DMS53 treated with DMSO at 0.1 percent for 48 hours (cell line): ENCODE data around the gene BIRC6.
"Not testable (repeated sequence)": the region's sequence is repeated elsewhere in the genome, so short reads cannot be mapped to it uniquely, and the experiment has no call there.

Source experiments
- DNase-seq: peaks from one replicate; lab custom pipeline; 2025; ENCODE audit not compliant: unreplicated experiment; lab: John Stamatoyannopoulos, UW

BIRC6 gene

DNA sequence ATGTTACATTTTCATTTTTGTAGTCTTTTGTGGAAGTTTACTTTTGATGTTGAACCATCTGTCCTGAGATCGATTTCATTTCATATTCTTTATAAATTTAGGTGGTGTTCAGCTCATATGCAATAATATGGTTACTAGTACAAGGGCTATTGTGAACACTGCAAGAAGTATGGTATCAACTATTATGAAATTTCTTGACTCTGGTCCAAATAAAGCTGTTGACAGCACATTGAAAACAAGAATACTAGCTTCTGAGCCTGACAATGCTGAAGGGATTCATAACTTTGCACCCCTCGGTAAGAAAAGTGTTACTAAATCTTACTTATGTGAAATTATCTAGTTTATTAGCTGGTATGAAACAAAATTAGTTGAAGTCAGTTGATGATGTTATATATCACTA lies 146.1 kb downstream of the BIRC6 start:
- no peak for DNase-seq

DNA sequence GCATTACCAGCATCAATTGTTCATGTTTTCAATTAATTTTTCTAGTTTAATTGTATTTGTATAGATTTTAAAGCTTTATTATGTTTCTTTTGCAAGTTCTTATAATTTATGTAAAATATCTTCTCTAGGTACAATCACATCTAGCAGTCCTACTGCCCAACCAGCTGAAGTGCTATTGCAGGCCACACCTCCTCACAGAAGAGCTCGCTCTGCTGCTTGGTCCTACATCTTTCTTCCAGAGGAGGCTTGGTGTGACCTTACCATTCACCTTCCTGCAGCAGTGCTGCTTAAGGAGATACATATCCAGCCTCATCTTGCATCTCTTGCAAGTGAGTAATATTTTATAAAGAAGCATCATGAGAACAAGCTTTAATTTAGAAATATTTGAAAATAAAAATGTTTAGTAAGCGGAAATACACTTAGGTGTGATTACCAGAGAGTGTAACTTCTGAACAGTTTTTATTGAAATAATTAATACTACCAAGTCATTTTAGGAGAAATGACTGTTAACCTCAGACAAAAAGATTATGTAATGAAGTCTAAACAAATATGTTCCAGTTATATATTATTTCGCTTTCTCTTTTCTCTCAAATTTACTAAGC lies 148.2 kb downstream of the BIRC6 start:
- DNase-seq = no peak

- DNase-seq = no peak
Observed at GRCh38 chr2:32506446-32506845, 149.6 kb downstream of the BIRC6 start.

DNA sequence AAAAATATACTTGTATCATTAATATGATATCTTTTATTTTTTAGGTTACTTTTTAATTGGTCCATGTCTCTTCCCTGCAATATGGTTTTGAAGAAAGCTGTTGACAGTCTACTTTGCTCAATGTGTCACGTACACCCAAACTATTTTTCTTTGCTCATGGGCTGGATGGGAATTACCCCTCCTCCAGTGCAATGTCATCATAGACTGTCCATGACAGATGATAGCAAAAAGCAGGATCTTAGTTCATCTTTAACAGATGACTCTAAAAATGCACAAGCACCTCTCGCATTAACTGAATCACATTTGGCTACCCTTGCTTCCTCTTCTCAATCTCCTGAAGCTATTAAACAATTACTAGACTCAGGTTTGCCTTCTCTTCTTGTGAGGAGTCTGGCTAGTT lies 158.1 kb downstream of the BIRC6 start:
- DNase-seq = no peak

GRCh38 chr2:32516567-32516966 lies 159.7 kb downstream of the BIRC6 start:
- DNase-seq = no peak

DNA sequence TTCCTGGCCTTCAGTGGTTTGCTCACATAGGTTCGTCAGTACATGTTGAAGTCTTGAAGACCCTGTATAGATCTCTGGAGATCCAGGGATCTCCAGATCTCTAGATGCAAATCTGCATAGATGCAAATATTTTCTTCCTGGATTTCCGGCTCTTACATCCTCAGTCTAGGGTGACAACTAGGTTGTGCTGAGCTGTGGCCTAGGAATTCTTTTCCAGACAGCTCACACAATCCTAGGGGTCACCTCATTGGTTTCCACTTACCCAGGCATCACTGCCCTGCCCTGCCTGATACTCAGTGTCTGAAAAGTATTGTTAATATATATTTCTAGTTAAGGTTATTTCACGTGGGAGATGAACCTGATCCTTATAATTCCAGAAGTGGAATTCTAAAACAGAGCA lies 165.9 kb downstream of the BIRC6 start:
- DNase-seq = no peak

DNA sequence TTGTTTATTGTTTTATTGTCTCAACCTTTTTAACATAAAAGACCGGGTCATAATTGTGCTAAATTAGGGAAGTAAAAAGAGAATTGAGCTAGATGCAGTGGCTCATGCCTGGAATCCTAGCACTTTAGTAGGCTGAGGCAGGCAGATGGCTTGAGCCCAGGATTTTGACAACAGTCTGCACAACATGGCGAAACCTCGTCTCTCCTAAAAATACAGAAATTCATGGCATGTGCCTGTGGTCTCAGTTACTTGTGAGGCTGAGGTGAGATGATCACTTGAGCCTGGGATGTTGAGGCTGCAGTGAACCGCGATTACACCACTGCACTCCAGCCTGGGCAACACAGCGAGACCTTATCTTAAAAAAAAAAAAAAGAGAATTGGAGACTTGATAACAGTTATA lies 166.9 kb downstream of the BIRC6 start:
- no peak for DNase-seq

GRCh38 chr2:32532341-32532740 lies 175.5 kb downstream of the BIRC6 start:
- DNase-seq = no peak

GRCh38 chr2:32532961-32533360 lies 176.1 kb downstream of the BIRC6 start:
- DNase-seq = no peak

DNA sequence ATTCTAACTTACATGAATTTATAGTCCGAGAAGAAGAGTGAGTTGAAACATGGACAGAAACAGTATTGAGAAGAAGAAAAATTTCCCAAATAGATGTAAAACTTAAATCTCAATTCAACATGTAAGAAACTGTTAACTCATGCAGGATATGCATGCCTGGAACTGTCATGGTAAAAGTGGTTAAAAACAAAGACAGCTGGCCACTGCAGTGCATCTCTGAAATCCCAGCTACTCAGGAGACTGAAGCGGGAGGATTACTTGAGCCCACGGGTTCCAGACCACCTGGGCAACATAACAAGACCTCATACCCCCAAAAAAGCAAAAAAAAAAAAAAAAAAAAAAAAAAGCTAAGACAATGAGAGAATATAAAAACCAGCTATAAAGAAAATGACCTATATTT lies 178.0 kb downstream of the BIRC6 start:
- DNase-seq = no peak

- DNase-seq = no peak
Observed at GRCh38 chr2:32538735-32539134, 181.9 kb downstream of the BIRC6 start.

GRCh38 chr2:32552483-32552882 lies 195.7 kb downstream of the BIRC6 start:
- DNase-seq = not testable (repeated sequence)

DNA sequence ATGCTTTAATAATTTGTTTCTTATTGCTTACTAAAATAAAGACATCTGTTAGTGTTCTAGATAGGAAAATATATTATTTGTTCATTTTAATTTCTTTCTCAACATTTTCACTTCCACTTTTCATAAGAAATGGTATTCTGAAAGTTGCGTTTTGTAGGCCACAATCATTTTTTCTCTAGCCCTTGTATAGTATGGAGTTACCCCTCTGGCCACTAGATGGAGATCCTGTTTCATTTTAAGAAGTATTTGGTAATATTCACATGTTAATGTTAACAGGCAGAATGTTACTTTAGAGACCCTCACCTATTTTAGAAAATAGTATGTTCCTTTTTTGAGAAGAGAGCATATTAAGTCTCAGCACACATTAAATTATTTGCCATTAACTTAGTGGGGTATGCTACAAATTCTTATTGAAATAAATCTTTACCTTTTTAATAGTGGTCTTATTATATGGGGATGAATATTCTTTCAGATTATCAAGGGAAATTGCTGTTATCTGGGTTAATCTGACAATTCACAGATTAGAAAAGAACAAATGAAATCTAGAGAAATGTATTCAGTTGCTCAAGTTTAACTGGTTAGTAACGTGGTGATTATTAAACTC lies 197.1 kb downstream of the BIRC6 start:
- peak; percentile 10 for DNase-seq

DNA sequence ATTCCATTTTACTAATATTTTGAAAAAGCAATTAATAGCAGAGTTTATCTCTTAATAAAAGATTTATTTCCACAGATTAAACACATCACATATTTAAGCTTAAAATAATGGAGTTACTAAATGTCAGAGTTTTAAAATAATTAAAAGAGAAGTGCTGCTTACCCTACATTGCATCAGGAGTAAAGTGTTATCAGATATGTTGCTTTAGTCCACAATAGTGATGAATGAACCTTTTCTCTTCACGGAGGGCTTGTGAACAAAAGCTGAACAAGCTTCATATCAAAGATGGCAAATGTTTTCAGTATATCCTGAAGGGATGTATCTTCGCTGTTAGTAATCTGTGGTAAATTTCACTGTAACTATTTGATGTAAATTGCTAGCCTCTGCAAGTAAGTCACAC lies 201.7 kb downstream of the BIRC6 start:
- DNase-seq = no peak

DNA sequence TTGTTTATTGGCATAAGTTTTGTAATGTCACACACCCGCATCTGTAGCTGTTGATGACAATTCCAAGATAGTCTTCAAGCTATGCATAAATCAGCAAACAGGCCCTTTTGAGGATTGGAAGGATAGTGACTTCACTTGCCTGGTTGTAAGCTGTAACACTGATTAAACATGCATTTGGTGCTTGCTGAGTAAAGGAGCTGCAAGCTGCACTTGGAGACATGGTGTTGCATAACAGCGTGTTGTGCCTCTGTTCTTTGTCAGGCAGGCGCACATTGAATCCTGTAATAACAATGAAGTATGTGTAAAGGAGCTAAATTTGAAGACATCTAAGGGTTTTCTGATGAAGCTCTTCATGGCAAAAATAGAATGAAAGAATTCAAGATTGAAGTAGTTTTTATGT lies 202.3 kb downstream of the BIRC6 start:
- no peak for DNase-seq

GRCh38 chr2:32562906-32563305 lies 206.1 kb downstream of the BIRC6 start:
- no peak for DNase-seq

DNA sequence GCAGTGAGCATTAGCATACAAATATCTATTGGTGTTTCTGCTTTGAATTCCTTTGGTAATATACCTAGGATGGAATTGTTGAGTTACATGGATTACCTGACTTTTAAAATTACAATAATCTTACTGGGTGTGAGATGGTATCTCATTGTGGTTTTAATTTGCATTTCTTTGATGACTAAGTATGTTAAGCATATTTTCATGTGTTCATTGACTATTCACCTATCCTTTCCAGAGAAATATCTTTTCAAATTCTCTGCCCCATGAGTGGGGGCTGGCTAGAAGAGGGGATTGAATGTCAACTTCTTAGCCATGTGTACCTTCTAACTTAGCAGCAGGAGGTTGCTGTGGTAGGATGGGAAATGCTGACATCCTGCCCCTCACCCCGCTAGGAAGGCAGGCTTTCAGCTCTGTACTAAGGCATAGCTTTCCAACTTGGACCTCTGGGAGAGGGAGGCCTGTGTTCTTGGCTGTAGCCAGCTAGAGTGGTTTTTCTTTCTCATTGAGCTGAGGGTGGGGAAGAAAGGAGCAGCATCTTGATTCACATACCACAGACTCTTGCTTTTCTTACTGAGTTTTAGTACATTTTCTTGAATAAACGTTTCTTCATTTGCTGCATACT lies 207.7 kb downstream of the BIRC6 start:
- DNase-seq = no peak

DNA sequence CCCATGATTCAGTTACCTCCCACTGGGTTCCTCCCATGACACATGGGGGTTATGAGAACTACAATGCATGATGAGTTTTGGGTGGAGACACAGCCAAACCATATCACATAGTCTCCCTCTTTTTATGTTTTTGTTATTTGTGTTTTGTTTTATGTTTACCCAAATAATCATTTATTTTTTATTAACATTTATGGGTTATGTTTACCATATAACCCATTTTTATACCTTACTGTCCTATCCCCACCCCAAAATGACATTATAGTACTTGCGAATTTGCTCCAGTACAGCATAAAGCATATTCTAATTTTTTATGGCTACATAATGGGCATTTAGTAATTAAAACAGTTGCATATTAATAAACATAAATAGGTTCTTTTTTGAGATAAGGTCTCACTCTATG lies 209.1 kb downstream of the BIRC6 start:
- no peak for DNase-seq

DNA sequence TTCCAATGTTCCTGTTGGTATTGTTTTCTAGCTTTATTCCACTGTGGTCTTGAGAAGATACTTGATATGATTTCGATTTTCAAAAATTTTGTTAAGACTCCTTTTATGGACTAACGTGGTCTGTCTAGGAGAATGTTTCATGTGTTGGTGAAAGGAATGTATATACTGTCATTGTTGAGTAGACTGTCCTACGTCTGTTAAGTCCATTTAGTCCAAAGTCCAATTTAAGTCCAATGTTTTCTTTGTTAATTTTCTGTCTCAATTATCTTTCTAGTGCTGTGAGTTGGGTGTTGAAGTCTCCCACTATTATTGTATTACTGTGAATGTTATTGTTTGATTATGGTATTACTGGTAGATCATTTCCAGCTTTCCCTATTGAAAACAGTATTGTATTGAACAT lies 215.2 kb downstream of the BIRC6 start:
- no peak for DNase-seq

DNA sequence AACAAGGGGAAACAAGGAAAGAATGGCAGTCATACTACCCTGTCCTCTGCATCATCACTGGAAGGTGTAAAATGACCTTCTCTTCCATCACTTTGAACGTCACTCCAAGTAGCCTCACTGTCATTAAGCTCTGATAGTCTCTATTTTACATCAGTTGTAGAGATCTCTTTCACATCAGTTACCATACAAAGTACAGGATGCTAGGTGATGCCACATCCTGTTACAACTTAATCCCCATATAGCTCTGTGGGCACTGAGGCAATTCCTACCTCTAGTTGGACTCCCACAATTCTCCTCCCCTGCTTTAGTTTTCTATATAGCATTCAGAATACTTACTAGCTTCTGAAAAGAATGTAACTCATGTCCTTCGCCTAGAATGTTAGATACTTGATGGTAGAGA lies 215.9 kb downstream of the BIRC6 start:
- no peak for DNase-seq

GRCh38 chr2:32591669-32592463 lies 235.0 kb downstream of the BIRC6 start:
- no peak for DNase-seq

DNA sequence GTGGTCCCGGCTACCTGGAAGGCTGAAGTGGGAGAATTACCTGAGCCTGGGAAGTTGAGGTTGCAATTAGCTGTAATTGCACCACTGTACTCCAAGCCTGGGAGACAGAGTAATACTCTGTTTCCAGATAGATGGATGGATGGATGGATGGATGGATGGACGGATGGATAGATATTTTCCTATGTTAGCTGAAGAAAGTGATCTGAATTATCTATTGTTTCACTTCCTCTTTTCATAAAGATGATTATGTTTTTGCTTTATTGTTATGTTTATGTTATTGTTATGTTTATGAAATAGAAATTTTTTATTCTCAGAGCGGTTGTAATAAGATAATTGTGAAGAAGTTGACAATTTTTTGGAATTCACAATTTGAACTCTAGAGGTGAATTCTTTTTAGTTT lies 237.8 kb downstream of the BIRC6 start:
- no peak for DNase-seq
